BJ (cell line): ENCODE measurements around the gene PPT1. TPM values are rescaled to one million over a fixed set of nuclear protein-coding genes. Genes with fewer than 3 reads are reported as not detected.

ENCODE experiments used
- CTCF ChIA-PET: fragments of 350-600 bp; formaldehyde crosslinking; extraction: SDS; loops from one replicate; lab custom pipeline; 2021; ENCODE audit warnings: antibody characterized with exemption, inconsistent platforms; lab: Yijun Ruan, JAX
- POLR2A ChIA-PET: fragments of 300-600 bp; sonication (Branson Sonifier 250); formaldehyde crosslinking; extraction: SDS; loops from one replicate; lab custom pipeline; 2021; ENCODE audit warnings: antibody characterized with exemption; lab: Charles Lee
- DNase-seq: peaks from one replicate; pipeline ENCODE4 v3.0.0-alpha.2; 2011; ENCODE audit warnings: low read depth
- H3K27me3 ChIP-seq: 2 replicates; pipeline ENCODE4 v1.6.0; 2011; ENCODE audit warnings: low read length; ENCODE audit not compliant: control insufficient read depth, insufficient read depth
- H3K36me3 ChIP-seq: 2 replicates; pipeline ENCODE4 v1.5.1; 2011; ENCODE audit warnings: low read length; ENCODE audit not compliant: control insufficient read depth, insufficient read depth
- H3K4me3 ChIP-seq: 2 replicates; pipeline ENCODE4 v1.5.1; 2011; ENCODE audit warnings: low read depth, mild to moderate bottlenecking, control low read depth, low read length
- CTCF ChIP-seq: IDR thresholded peaks from 2 replicates; pipeline ENCODE4 v1.5.1; 2011; ENCODE audit warnings: low read depth, mild to moderate bottlenecking, control low read depth, inconsistent platforms, low read length, moderate library complexity; ENCODE audit not compliant: insufficient read depth
- polyA plus RNA-seq: library from polyadenylated mRNA; depleted of rRNA; stranded (reverse); fragments of >200 nt; gene quantifications from 2 replicates; pipeline ENCODE4 v1.2.3, GENCODE V29; 2011

PPT1 gene
- polyA plus RNA-seq, 1 experiment: 46.6 TPM

DNA sequence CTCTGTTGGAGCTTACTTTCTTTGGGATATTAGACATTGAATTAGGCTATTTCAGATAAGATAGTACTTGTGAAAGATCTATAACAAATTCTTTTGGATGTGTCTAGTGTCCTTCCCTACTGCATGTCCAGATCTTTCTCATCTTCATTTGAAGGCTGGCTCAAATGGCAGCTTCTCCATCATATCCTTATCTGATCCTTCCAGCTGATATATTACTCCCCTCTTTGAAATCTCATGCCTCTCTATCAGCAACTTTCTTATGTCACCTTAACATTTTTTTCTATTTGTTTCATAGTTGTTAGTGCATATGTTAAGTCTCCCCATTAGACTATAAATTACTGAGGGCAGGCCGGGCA lies 39.0 kb downstream of the PPT1 start:
- TF ChIP-seq CTCF: no peak
- peaks cover 8% of the 10 kb centered on the region for H3K36me3 ChIP-seq
- ChIA-PET CTCF (interaction anchor here (0.7 to 1.3 kb wide), 3 partner anchors 19 to 27 kb away, joined by 3 to 4 read pairs (median 3); no protein-coding TSS in a partner anchor), POLR2A (no interaction called here)
- DNase-seq: no peak
- H3K27me3 ChIP-seq: no peaks in the 10 kb centered on the region
- no peak overlapping the region for H3K4me3 ChIP-seq

DNA sequence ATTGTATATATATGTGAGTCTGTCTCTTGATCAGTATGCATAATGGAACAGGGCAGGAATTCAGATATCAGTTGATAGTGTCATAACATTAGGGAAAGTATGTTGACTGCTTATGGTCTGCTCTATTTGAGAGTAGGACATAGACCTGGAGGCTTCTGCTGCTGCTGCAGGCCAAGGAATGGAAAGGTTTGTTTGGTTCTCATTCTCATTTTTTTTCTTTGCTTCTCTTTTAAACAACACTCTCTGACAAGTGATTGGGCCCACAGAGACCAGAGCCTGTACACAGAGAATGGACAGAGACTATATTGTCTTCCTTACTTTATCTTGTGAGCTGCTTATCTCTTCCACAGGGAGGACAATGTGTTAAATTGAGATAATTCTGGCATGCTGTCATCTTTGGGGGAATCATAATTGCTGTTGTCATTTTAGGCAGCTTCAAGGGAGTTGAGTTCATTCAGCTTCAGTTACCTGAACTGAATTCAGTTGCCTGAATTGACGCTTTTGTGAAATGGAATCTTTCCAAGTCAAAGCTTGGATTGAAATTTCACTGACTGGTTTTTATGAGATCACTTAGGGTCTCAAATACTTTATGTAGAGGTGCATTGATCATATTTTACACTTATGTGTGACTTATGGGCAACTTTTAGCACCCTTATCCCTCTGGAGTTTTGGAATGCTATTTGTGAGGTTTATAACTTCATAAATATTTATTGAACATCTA lies 39.6 kb downstream of the PPT1 start:
- no peak overlapping the region for H3K4me3 ChIP-seq
- ChIA-PET CTCF (interaction anchor here (0.7 to 1.3 kb wide), 5 partner anchors 10 to 281 kb away, joined by 3 to 4 read pairs (median 3); no protein-coding TSS in a partner anchor), POLR2A (no interaction called here)
- peaks cover 8% of the 10 kb centered on the region for H3K36me3 ChIP-seq
- no peak for DNase-seq
- TF ChIP-seq CTCF: no peak
- no peaks in the 10 kb centered on the region for H3K27me3 ChIP-seq

DNA sequence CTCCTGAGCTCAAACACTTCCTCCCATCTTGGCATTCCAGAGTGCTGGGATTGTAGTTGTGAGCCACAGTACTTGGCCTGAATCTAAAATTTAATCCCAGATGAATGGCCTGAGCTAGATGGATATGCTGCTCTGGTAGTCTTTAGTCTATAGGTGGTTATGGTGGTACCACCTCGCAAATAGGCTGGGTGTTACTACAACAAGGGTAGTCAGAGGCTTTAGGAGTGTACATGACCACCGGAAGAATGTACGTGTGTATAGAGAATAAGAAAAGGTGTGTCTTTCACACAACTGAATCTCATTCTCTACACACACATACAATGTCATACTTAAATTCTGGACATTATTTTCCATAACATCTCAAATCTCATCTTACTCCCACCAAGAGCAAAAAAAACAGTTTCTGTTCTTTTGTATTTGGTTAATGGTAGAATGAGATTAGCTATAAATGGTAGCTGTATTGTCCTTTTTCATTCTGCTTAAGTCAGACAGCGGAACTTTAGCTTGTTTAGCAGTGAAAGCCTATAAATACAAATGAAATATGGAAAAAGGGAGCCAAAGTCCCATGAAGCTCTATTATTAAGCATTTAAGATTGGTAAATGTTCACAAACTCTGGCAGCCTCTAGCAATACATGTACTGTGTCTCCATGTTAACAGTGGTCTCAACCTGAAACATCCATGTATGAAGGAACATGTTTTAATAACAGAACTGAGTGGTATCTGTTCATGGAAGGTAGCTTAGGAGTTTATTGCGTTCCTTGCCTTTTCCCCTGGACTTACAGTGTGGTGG lies 40.3 kb downstream of the PPT1 start:
- Histone ChIP-seq H3K4me3 (no peak overlapping the region), H3K27me3 (no peaks in the 10 kb centered on the region), H3K36me3 (peaks cover 6% of the 10 kb centered on the region)
- ChIA-PET CTCF (interaction anchor here (0.7 to 1.2 kb wide), 3 partner anchors 9 to 282 kb away, joined by 3 read pairs; no protein-coding TSS in a partner anchor), POLR2A (no interaction called here)
- no peak for TF ChIP-seq CTCF
- DNase-seq: no peak

DNA sequence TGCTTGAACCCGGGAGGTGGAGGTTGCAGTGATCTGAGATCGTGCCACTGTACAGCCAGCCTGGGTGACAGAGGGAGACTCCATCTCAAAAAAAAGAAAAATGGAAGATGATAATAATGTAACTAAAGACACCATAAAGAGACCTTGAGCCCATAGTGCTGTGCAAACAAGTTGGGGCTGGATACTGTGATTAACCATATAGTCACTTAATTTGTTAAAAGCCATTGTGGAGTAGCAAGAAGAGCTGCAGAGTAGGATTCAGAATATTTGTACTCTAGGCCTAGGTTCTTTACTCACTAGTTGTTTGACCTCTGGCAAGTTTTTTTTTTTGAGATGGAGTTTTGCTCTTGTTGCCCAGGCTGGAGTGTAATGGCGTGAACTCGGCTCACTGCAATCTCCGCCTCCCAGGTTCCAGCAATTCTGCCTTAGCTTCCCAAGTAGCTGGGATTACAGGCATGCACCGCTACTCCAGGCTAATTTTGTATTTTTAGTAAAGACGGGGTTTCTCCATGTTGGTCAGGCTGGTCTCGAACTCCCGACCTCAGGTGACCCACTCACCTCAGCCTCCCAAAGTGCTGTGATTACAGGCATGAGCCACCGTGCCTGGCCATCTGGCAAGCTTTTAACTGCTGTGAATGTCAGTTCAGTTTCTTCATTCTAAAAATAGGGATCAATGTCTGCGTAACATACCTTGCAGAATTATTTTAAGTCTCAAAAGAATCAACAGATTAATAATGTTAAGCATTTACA lies 43.7 kb downstream of the PPT1 start:
- ChIA-PET POLR2A (no interaction called here), CTCF (interaction anchor here (1.1 to 2.5 kb wide), 2 partner anchors 21 to 25 kb away, joined by 4 to 6 read pairs; no protein-coding TSS in a partner anchor)
- no peak for TF ChIP-seq CTCF
- DNase-seq: no peak
- Histone ChIP-seq H3K36me3 (peaks cover 1% of the 10 kb centered on the region; the same call in 1 of the 2 replicates), H3K27me3 (no peaks in the 10 kb centered on the region), H3K4me3 (no peak overlapping the region)
